HepG2 (cell line): Measurements from ENCODE around the gene OTOP1. TPM values are rescaled to one million over a fixed set of nuclear protein-coding genes. Genes with fewer than 3 reads are reported as not detected.
A peak's percentile ranks its signal among the peaks of the same experiment; 100 is the strongest.

Experiments used
- ATAC-seq: fragments of 200-7000 bp; cut with Tn5 transposase; 3 replicates; pipeline ENCODE4 v1.9.1; 2020; ENCODE audit warnings: mild to moderate bottlenecking, moderate library complexity
- BruUV-seq: library from RNA; stranded (reverse); fragments of 400-500 nt; replicated peaks from 2 replicates; lab custom pipeline; 2021; lab: Mats Ljungman, UMichigan
- CTCF ChIA-PET: fragments of 300-600 bp; formaldehyde crosslinking; extraction: SDS; loops from one replicate; lab custom pipeline; 2021; ENCODE audit warnings: low total read pairs, inconsistent platforms, low intra/inter-chr PET ratio; lab: Yijun Ruan, JAX
- POLR2A ChIA-PET: fragments of 350-600 bp; sonication (Branson Sonifier 250); formaldehyde crosslinking; loops from one replicate; lab custom pipeline; 2020; ENCODE audit warnings: antibody characterized with exemption, inconsistent platforms; lab: Yijun Ruan, JAX
- DNase-seq: peaks from one replicate; pipeline ENCODE4 v3.0.0-alpha.2; 2015; ENCODE audit warnings: low spot score
- FAIRE-seq: peaks from 3 replicates; lab custom pipeline; 2011; peaks lifted over from hg19 to GRCh38; lab: Jason Lieb, UNC
- H2AFZ ChIP-seq: one replicate; pipeline ENCODE4 v1.6.1; 2011; ENCODE audit warnings: low read length, inconsistent platforms
- H3K27ac ChIP-seq: fragments of 300-600 bp; 3 replicates; pipeline ENCODE4 v1.8.0; 2011; ENCODE audit warnings: mixed run types, mild to moderate bottlenecking, mixed read lengths, low read length, inconsistent platforms; ENCODE audit not compliant: insufficient read depth; ENCODE audit errors: extremely low read length
- H3K27me3 ChIP-seq, 2 experiments: fragments of 200-600 bp in 1 of 2; 2 replicates in 1 of 2; 3 replicates in 1 of 2; pipeline versions ENCODE4 v1.6.0 to v1.8.0; 2011; ENCODE audit warnings: low read length in 2 of 2, mild to moderate bottlenecking in 2 of 2, moderate library complexity in 2 of 2, inconsistent platforms in 1 of 2; ENCODE audit not compliant: insufficient read depth in 2 of 2, control insufficient read depth in 1 of 2
- H3K36me3 ChIP-seq, 2 experiments: fragments of 200-600 bp in 1 of 2; replicated peaks in 1 of 2; 2 replicates in 1 of 2; 3 replicates in 1 of 2; pipeline versions ENCODE4 v1.5.1 to v1.8.0; 2011; ENCODE audit warnings: low read length in 2 of 2, inconsistent platforms in 1 of 2; ENCODE audit not compliant: insufficient read depth in 2 of 2, control insufficient read depth in 1 of 2
- H3K4me1 ChIP-seq: 2 replicates; pipeline ENCODE4 v1.5.1; 2012; ENCODE audit warnings: low read length, inconsistent platforms; ENCODE audit not compliant: insufficient read depth
- H3K4me2 ChIP-seq: 2 replicates; pipeline ENCODE4 v1.6.0; 2011; ENCODE audit warnings: low read depth, low read length, inconsistent platforms
- H3K4me3 ChIP-seq, 3 experiments: fragments of 200-600 bp in 1 of 3; sonication (generic), shearing (Covaris generic) in 1 of 3; replicated peaks in 1 of 3; 2 replicates each; pipeline ENCODE4 v1.5.1; 2011 to 2016; ENCODE audit warnings: low read length in 3 of 3, inconsistent platforms in 2 of 3, low read depth in 2 of 3, mild to moderate bottlenecking in 2 of 3, control low read depth in 1 of 3, mixed read lengths in 1 of 3; ENCODE audit not compliant: insufficient read depth in 1 of 3
- H3K79me2 ChIP-seq: one replicate; pipeline ENCODE4 v1.6.1; 2011; ENCODE audit warnings: low read length, inconsistent platforms; ENCODE audit not compliant: insufficient read depth
- H3K9ac ChIP-seq: 2 replicates; pipeline ENCODE4 v1.6.0; 2011; ENCODE audit warnings: mild to moderate bottlenecking, low read depth, low read length, inconsistent platforms; ENCODE audit not compliant: insufficient read depth
- H3K9me3 ChIP-seq: 2 replicates; pipeline ENCODE4 v1.5.1; 2012; ENCODE audit warnings: mild to moderate bottlenecking, low read length
- H4K20me1 ChIP-seq: 2 replicates; pipeline ENCODE4 v1.6.0; 2011; ENCODE audit warnings: inconsistent platforms, mild to moderate bottlenecking, low read length, moderate library complexity; ENCODE audit not compliant: insufficient read depth
- CEBPB ChIP-seq: IDR thresholded peaks from 2 replicates; pipeline ENCODE4 v1.6.1; 2011; ENCODE audit warnings: low read depth, low read length, improper control_type of control experiment, borderline replicate concordance
- EZH2 ChIP-seq: conservative IDR thresholded peaks from 2 replicates; pipeline ENCODE4 v1.6.1; 2012; ENCODE audit warnings: mild to moderate bottlenecking, low read depth, low read length, moderate library complexity
- PHF5A ChIP-seq: IDR thresholded peaks from one replicate; pipeline ENCODE4 v1.6.1; 2018; ENCODE audit warnings: low read depth, missing genetic modification reagents; ENCODE audit not compliant: unreplicated experiment
- ZMYM4 ChIP-seq: sonication (generic); formaldehyde crosslinking; IDR thresholded peaks from 2 replicates; pipeline ENCODE4 v1.8.1; 2023; ENCODE audit warnings: mild to moderate bottlenecking, missing genetic modification reagents
- ZNF703 ChIP-seq: sonication (generic); formaldehyde crosslinking; IDR thresholded peaks from 2 replicates; pipeline ENCODE4 v1.5.1; 2020; ENCODE audit warnings: missing genetic modification reagents, mild to moderate bottlenecking, moderate library complexity, borderline replicate concordance
- WGBS: methylation state at CpG from one replicate; pipeline ENCODE4 v1.1.6; 2017; ENCODE audit warnings: low lambda C conversion rate; 5-methylcytosine and 5-hydroxymethylcytosine counted together
- in situ Hi-C: cut with HindIII; loops from 2 replicates; pipeline ENCODE4 v1.10.0; 2017; ENCODE audit warnings: low pct_unique_long_range_greater_than_20kb; ENCODE audit not compliant: extremely low pct_ligation_motif_present
- intact Hi-C: fragments of 100-400 bp; cut with micrococcal nuclease; formaldehyde crosslinking; loops from one replicate; pipeline ENCODE4 v1.10.0; 2022; ENCODE audit not compliant: unreplicated experiment
- polyA plus RNA-seq, 8 experiments: library from polyadenylated mRNA; depleted of rRNA in 3 of 8; stranded (reverse) in 7 of 8; unstranded in 1 of 8; fragments of >200 nt; fragmentation: Illumina TruSeq in 4 of 8; extraction: Trizol in 4 of 8; gene quantifications; 2 replicates each; pipeline versions ENCODE4 v1.2.1 to v1.2.3, GENCODE V29; 2011 to 2016; ENCODE audit warnings: low read depth in 4 of 8, missing spikeins in 1 of 8, mixed read lengths in 1 of 8; ENCODE audit not compliant: insufficient read depth in 1 of 8
- total RNA-seq, 5 experiments: library from RNA; depleted of rRNA; stranded (reverse); fragments of >200 nt; fragmentation: Illumina TruSeq; extraction: Trizol; gene quantifications; 2 replicates each; pipeline ENCODE4 v1.2.3, GENCODE V29; 2016; ENCODE audit warnings: low read depth in 1 of 5
- TF ChIP-seq, protein P1 (sequence below): sonication (generic); formaldehyde crosslinking; IDR thresholded peaks from 2 replicates; pipeline ENCODE4 v1.8.0; 2022; ENCODE audit warnings: missing genetic modification reagents, mild to moderate bottlenecking, borderline replicate concordance

Gene OTOP1
- total and polyA plus RNA-seq, 2 of the 13 experiments (the other 11 are each of a cell fraction or from before 2014, with no cell fraction given): not detected

GRCh38 chr4:4227510-4228355 is 1.0 kb upstream of the OTOP1 start:
- Histone ChIP-seq H4K20me1 (no peaks in the 10 kb centered on the region), H3K27ac (no peak overlapping the region), H3K27me3 (peaks cover 8 to 32% of the 10 kb centered on the region in 2 experiments; a peak in 4 of 5 replicates), H3K9ac (no peak overlapping the region), H3K36me3 (no peaks in the 10 kb centered on the region), H3K4me2 (peak overlapping the region; percentile 24), H3K79me2 (no peaks in the 10 kb centered on the region), H3K9me3 (no peaks in the 10 kb centered on the region), H2AFZ (no peak overlapping the region), H3K4me3 (peak overlapping the region in 1 of 3 experiments; percentile 12; a peak in 1 of 6 replicates), H3K4me1 (no peaks in the 10 kb centered on the region)
- in situ Hi-C loops (no loop called here), intact Hi-C loops (no loop called here)
- TF ChIP-seq PHF5A (CRISPR knock-in tag): no peak
- TF ChIP-seq ZNF703 (CRISPR knock-in tag): no peak
- TF ChIP-seq EZH2: peak; percentile 64; the same call in 1 of the 2 replicates
- no peak for TF ChIP-seq ZMYM4 (CRISPR knock-in tag)
- TF ChIP-seq, protein P1, sequence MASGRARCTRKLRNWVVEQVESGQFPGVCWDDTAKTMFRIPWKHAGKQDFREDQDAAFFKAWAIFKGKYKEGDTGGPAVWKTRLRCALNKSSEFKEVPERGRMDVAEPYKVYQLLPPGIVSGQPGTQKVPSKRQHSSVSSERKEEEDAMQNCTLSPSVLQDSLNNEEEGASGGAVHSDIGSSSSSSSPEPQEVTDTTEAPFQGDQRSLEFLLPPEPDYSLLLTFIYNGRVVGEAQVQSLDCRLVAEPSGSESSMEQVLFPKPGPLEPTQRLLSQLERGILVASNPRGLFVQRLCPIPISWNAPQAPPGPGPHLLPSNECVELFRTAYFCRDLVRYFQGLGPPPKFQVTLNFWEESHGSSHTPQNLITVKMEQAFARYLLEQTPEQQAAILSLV (CRISPR knock-in tag): no peak
- TF ChIP-seq CEBPB: no peak
- POLR2A ChIA-PET: no interaction called here
- BruUV-seq: no TSS peak
- WGBS: 35% methylated on average over 20 of the region's 51 CpGs
- CTCF ChIA-PET: no interaction called here
- no peak for FAIRE-seq
- no peak for DNase-seq
- ATAC-seq: no peak
